SK-N-SH treated with all-trans-retinoic acid at 6 μM for 48 hours (cell line): ENCODE measurements around the gene CCT6A.
"Not testable (repeated sequence)": the region's sequence is repeated elsewhere in the genome, so short reads cannot be mapped to it uniquely, and the experiment has no call there.

Experiments
- ATAC-seq: fragments of 200-7000 bp; cut with Tn5 transposase; 3 replicates; pipeline ENCODE4 v1.9.1; 2020; ENCODE audit warnings: mild to moderate bottlenecking, moderate library complexity
- ARNTL ChIP-seq: fragments of 450-650 bp; formaldehyde crosslinking; IDR thresholded peaks from 2 replicates; pipeline ENCODE4 v1.5.0; 2020; ENCODE audit warnings: low read depth, mild to moderate bottlenecking, moderate library complexity, borderline replicate concordance
- BACH2 ChIP-seq: fragments of 250-450 bp; sonication (Bioruptor Pico); IDR thresholded peaks from 2 replicates; pipeline ENCODE4 v1.9.0; 2021; ENCODE audit warnings: mild to moderate bottlenecking, borderline replicate concordance
- CSDC2 ChIP-seq: fragments of 250-450 bp; sonication (Bioruptor Pico); IDR thresholded peaks from 2 replicates; pipeline ENCODE4 v1.5.0; 2020; ENCODE audit warnings: mild to moderate bottlenecking, moderate library complexity
- ESRRG ChIP-seq: fragments of 250-450 bp; sonication (Bioruptor Pico); IDR thresholded peaks from 2 replicates; pipeline ENCODE4 v1.6.1; 2021; ENCODE audit warnings: mild to moderate bottlenecking
- GLIS3 ChIP-seq: fragments of 250-450 bp; sonication (Bioruptor Pico); IDR thresholded peaks from 2 replicates; pipeline ENCODE4 v1.5.0; 2020; ENCODE audit warnings: mild to moderate bottlenecking, moderate library complexity
- ISL1 ChIP-seq: fragments of 250-450 bp; sonication (Bioruptor Pico); IDR thresholded peaks from 2 replicates; pipeline ENCODE4 v2.1.2; 2022; ENCODE audit warnings: mild to moderate bottlenecking, moderate library complexity
- OSR1 ChIP-seq: fragments of 250-450 bp; sonication (Bioruptor Pico); IDR thresholded peaks from 2 replicates; pipeline ENCODE4 v1.8.0; 2022; ENCODE audit warnings: moderate library complexity, mild to moderate bottlenecking, inconsistent platforms
- PPARA ChIP-seq: fragments of 250-450 bp; sonication (Bioruptor Pico); IDR thresholded peaks from 2 replicates; pipeline ENCODE4 v1.5.0; 2020; ENCODE audit warnings: mild to moderate bottlenecking, borderline replicate concordance
- RARB ChIP-seq: fragments of 250-450 bp; sonication (Bioruptor Pico); IDR thresholded peaks from 2 replicates; pipeline ENCODE4 v1.8.0; 2021; ENCODE audit warnings: mild to moderate bottlenecking, moderate library complexity
- SNAI2 ChIP-seq: fragments of 250-450 bp; sonication (Bioruptor Pico); IDR thresholded peaks from 2 replicates; pipeline ENCODE4 v1.5.0; 2020; ENCODE audit warnings: mild to moderate bottlenecking, moderate library complexity
- TCF4 ChIP-seq: fragments of 250-450 bp; sonication (Bioruptor Pico); IDR thresholded peaks from 2 replicates; pipeline ENCODE4 v1.8.0; 2021; ENCODE audit warnings: mild to moderate bottlenecking, moderate library complexity, borderline replicate concordance
- TOX ChIP-seq: fragments of 250-450 bp; sonication (Bioruptor Pico); IDR thresholded peaks from 2 replicates; pipeline ENCODE4 v1.8.0; 2021; ENCODE audit warnings: mild to moderate bottlenecking, moderate library complexity, borderline replicate concordance
- ZC3H10 ChIP-seq: fragments of 250-450 bp; sonication (Bioruptor Pico); IDR thresholded peaks from 2 replicates; pipeline ENCODE4 v1.5.1; 2021; ENCODE audit warnings: mild to moderate bottlenecking, moderate library complexity
- ZFP3 ChIP-seq: fragments of 250-450 bp; sonication (Bioruptor Pico); IDR thresholded peaks from 2 replicates; pipeline ENCODE4 v1.5.0; 2020; ENCODE audit warnings: mild to moderate bottlenecking, moderate library complexity
- ZFP30 ChIP-seq: fragments of 450-650 bp; formaldehyde crosslinking; IDR thresholded peaks from 2 replicates; pipeline ENCODE4 v1.5.0; 2022; ENCODE audit warnings: mild to moderate bottlenecking, moderate library complexity
- ZNF565 ChIP-seq: fragments of 450-650 bp; formaldehyde crosslinking; conservative IDR thresholded peaks from 2 replicates; pipeline ENCODE4 v1.5.0; 2020; ENCODE audit warnings: low read depth, mild to moderate bottlenecking, moderate library complexity
- ZNF70 ChIP-seq: fragments of 450-650 bp; formaldehyde crosslinking; IDR thresholded peaks from 2 replicates; pipeline ENCODE4 v1.5.0; 2020; ENCODE audit warnings: mild to moderate bottlenecking, moderate library complexity
- ZNF8 ChIP-seq: fragments of 450-650 bp; formaldehyde crosslinking; IDR thresholded peaks from 2 replicates; pipeline ENCODE4 v1.5.0; 2020; ENCODE audit warnings: mild to moderate bottlenecking, moderate library complexity
- TF ChIP-seq, protein P1 (sequence below): fragments of 250-450 bp; sonication (Bioruptor Pico); IDR thresholded peaks from 2 replicates; pipeline ENCODE4 v1.8.0; 2020; ENCODE audit warnings: mild to moderate bottlenecking, moderate library complexity, borderline replicate concordance
- TF ChIP-seq, protein P2 (sequence below): fragments of 250-450 bp; sonication (Bioruptor Pico); IDR thresholded peaks from 2 replicates; pipeline ENCODE4 v1.5.0; 2020; ENCODE audit warnings: mild to moderate bottlenecking, moderate library complexity
- TF ChIP-seq, protein P3 (sequence below): fragments of 250-450 bp; sonication (Bioruptor Pico); IDR thresholded peaks from 2 replicates; pipeline ENCODE4 v1.5.1; 2021; ENCODE audit warnings: mild to moderate bottlenecking, moderate library complexity
- TF ChIP-seq, protein P4 (sequence below): fragments of 250-450 bp; sonication (Bioruptor Pico); IDR thresholded peaks from 2 replicates; pipeline ENCODE4 v1.8.0; 2021; ENCODE audit warnings: low read depth, mild to moderate bottlenecking, moderate library complexity, borderline replicate concordance
- TF ChIP-seq, protein P5 (sequence below): fragments of 250-450 bp; sonication (Bioruptor Pico); IDR thresholded peaks from 2 replicates; pipeline ENCODE4 v1.5.1; 2020; ENCODE audit warnings: low read depth, mild to moderate bottlenecking, moderate library complexity

CCT6A gene

DNA sequence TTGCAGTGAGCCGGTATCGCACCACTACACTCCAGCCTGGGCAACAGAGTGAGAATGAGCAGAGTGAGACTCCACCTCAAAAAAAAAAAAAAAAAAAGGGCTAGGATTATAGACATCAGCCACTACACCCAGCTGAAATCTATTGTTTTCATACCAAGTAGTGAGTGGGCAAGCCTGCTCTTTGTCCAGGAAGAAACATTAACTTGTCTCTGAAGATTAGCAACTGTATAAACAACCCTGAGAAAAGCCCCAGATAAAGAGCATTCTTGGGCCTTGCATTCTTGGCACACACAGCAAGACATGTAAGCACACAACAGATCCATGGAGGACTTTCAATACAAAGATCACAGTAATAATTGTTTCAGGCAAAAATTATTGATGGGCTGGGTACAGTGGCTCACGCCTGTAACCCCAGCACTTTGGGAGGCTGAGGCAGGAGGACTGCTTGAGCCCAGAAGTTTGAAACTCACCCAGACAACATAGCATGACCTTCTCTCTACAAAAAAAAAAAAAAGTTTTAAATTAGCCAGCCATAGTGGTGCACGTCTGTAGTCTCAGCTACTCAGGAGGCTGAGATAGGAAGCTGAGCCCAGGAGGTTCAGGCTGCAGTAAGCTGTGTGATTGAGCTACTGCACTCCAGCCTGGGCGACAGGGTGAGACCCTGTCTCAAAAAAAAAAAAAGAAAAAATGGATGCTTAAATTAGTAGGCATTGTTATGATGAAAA is 4.7 kb upstream of the CCT6A start (continued):
- TF ChIP-seq, protein P1, sequence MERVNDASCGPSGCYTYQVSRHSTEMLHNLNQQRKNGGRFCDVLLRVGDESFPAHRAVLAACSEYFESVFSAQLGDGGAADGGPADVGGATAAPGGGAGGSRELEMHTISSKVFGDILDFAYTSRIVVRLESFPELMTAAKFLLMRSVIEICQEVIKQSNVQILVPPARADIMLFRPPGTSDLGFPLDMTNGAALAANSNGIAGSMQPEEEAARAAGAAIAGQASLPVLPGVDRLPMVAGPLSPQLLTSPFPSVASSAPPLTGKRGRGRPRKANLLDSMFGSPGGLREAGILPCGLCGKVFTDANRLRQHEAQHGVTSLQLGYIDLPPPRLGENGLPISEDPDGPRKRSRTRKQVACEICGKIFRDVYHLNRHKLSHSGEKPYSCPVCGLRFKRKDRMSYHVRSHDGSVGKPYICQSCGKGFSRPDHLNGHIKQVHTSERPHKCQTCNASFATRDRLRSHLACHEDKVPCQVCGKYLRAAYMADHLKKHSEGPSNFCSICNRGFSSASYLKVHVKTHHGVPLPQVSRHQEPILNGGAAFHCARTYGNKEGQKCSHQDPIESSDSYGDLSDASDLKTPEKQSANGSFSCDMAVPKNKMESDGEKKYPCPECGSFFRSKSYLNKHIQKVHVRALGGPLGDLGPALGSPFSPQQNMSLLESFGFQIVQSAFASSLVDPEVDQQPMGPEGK (CRISPR knock-in tag): peak; percentile 94
- no peak for TF ChIP-seq ZNF8 (CRISPR knock-in tag)
- no peak for TF ChIP-seq ARNTL (CRISPR knock-in tag)
- TF ChIP-seq CSDC2: no peak
- TF ChIP-seq ZC3H10 (CRISPR knock-in tag): peak; percentile 87
- no peak for TF ChIP-seq BACH2 (CRISPR knock-in tag)
- no peak for TF ChIP-seq ZNF70 (CRISPR knock-in tag)
- peak; percentile 86; the same call in 1 of the 2 replicates for TF ChIP-seq RARB
- peak; percentile 90; the same call in 1 of the 2 replicates for TF ChIP-seq TOX (CRISPR knock-in tag)

DNA sequence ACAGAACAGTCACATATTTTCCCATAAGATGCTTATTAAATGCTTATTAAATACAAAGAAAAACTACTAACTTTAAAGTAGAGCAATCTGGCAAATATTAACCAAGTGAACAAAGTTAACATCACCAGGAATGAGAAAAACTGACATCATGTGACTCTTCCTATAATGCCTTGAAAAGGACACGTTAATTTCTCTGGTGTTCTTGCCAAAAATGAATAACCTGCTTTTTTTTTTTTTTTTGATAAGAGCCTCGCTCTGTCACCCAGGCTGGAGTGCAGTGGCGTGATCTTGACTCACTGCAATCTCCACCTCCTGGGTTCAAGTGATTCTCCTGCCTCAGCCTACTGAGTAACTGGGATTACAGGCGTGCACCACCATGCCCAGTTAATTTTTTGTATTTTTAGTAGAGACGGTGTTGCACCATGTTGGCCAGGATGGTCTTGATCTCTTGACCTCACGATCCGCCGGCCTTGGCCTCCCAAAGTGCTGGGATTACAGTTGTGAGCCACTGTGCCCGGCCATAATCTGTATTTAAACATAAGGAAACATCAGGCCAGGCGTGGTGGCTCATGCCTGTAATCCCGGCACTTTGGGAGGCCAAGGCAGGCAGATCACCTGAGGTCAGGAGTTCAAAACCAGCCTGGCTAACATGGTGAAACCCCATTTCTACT is 4.0 kb upstream of the CCT6A start:
- peak; percentile 52 for TF ChIP-seq ISL1 (CRISPR knock-in tag)
- not testable (repeated sequence) for ATAC-seq

DNA sequence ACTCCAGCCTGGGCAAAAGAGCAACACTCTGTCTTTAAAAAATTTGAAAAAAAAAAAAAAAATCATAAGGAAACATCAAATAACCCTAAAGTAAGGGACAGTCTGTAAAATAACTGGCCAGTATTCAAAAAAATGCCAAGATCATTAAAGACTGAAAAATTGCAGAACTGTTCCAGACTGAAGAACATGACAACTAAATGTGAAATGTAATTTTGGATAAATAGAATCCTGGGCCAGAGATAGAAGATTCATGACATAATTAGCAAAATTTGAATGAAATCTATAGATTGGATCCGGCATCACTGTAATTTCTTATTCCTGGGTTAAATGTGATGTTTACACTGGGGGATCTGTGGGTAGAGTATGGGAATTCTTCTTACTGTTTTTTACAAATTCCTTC is 3.3 kb upstream of the CCT6A start:
- TF ChIP-seq ARNTL (CRISPR knock-in tag) (no peak), ISL1 (CRISPR knock-in tag) (peak; percentile 97), OSR1 (CRISPR knock-in tag) (no peak), ESRRG (0 out of 2 replicates have a peak, but pooled peaks have one; percentile 19), PPARA (CRISPR knock-in tag) (no peak), CSDC2 (no peak), SNAI2 (CRISPR knock-in tag) (no peak), ZFP30 (CRISPR knock-in tag) (no peak), BACH2 (CRISPR knock-in tag) (no peak), GLIS3 (CRISPR knock-in tag) (no peak), ZC3H10 (CRISPR knock-in tag) (peak; percentile 78; the same call in 1 of the 2 replicates), ZFP3 (CRISPR knock-in tag) (no peak), TOX (CRISPR knock-in tag) (peak; percentile 90), ZNF8 (CRISPR knock-in tag) (no peak), ZNF70 (CRISPR knock-in tag) (no peak), TCF4 (CRISPR knock-in tag) (peak; percentile 76; the same call in 1 of the 2 replicates), RARB (peak; percentile 81), ZNF565 (CRISPR knock-in tag) (no peak)
- TF ChIP-seq, protein P2, sequence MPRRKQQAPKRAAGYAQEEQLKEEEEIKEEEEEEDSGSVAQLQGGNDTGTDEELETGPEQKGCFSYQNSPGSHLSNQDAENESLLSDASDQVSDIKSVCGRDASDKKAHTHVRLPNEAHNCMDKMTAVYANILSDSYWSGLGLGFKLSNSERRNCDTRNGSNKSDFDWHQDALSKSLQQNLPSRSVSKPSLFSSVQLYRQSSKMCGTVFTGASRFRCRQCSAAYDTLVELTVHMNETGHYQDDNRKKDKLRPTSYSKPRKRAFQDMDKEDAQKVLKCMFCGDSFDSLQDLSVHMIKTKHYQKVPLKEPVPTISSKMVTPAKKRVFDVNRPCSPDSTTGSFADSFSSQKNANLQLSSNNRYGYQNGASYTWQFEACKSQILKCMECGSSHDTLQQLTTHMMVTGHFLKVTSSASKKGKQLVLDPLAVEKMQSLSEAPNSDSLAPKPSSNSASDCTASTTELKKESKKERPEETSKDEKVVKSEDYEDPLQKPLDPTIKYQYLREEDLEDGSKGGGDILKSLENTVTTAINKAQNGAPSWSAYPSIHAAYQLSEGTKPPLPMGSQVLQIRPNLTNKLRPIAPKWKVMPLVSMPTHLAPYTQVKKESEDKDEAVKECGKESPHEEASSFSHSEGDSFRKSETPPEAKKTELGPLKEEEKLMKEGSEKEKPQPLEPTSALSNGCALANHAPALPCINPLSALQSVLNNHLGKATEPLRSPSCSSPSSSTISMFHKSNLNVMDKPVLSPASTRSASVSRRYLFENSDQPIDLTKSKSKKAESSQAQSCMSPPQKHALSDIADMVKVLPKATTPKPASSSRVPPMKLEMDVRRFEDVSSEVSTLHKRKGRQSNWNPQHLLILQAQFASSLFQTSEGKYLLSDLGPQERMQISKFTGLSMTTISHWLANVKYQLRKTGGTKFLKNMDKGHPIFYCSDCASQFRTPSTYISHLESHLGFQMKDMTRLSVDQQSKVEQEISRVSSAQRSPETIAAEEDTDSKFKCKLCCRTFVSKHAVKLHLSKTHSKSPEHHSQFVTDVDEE (CRISPR knock-in tag): peak; percentile 82
- TF ChIP-seq, protein P1 (CRISPR knock-in tag): peak; percentile 83
- TF ChIP-seq, protein P3, sequence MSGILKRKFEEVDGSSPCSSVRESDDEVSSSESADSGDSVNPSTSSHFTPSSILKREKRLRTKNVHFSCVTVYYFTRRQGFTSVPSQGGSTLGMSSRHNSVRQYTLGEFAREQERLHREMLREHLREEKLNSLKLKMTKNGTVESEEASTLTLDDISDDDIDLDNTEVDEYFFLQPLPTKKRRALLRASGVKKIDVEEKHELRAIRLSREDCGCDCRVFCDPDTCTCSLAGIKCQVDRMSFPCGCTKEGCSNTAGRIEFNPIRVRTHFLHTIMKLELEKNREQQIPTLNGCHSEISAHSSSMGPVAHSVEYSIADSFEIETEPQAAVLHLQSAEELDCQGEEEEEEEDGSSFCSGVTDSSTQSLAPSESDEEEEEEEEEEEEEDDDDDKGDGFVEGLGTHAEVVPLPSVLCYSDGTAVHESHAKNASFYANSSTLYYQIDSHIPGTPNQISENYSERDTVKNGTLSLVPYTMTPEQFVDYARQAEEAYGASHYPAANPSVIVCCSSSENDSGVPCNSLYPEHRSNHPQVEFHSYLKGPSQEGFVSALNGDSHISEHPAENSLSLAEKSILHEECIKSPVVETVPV (CRISPR knock-in tag): no peak
- TF ChIP-seq, protein P4, sequence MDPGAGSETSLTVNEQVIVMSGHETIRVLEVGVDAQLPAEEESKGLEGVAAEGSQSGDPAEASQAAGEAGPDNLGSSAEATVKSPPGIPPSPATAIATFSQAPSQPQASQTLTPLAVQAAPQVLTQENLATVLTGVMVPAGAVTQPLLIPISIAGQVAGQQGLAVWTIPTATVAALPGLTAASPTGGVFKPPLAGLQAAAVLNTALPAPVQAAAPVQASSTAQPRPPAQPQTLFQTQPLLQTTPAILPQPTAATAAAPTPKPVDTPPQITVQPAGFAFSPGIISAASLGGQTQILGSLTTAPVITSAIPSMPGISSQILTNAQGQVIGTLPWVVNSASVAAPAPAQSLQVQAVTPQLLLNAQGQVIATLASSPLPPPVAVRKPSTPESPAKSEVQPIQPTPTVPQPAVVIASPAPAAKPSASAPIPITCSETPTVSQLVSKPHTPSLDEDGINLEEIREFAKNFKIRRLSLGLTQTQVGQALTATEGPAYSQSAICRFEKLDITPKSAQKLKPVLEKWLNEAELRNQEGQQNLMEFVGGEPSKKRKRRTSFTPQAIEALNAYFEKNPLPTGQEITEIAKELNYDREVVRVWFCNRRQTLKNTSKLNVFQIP (CRISPR knock-in tag): no peak
- TF ChIP-seq, protein P5, sequence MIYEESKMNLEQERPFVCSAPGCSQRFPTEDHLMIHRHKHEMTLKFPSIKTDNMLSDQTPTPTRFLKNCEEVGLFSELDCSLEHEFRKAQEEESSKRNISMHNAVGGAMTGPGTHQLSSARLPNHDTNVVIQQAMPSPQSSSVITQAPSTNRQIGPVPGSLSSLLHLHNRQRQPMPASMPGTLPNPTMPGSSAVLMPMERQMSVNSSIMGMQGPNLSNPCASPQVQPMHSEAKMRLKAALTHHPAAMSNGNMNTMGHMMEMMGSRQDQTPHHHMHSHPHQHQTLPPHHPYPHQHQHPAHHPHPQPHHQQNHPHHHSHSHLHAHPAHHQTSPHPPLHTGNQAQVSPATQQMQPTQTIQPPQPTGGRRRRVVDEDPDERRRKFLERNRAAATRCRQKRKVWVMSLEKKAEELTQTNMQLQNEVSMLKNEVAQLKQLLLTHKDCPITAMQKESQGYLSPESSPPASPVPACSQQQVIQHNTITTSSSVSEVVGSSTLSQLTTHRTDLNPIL (CRISPR knock-in tag): peak; percentile 41; the same call in 1 of the 2 replicates

DNA sequence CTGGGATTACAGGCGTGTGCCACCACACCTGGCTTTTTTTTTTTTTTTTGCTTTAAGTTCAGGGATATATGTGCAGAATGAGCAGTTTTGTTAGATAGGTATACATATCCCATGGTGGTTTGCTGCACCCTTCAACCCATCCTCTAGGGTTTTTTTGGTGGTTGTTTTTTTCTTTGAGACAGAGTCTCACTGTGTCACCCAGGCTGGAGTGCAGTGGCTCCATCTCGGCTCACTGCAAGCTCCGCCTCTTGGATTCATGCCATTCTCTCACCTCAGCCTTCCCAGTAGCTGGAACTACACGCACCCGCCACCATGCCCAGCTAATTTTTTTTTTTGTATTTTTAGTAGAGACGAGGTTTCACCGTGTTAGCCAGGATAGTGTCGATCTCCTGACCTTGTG is 2.8 kb upstream of the CCT6A start:
- ATAC-seq: peak; percentile 3; the same call in 2 of the 3 replicates

More for the DNA sequence above, 3.3 kb upstream of the CCT6A start:
- ATAC-seq: no peak; the same call in 2 of the 3 replicates
